HG02981 (cell line): Measurements from ENCODE around the gene CGB3.
"Not testable (repeated sequence)": the region's sequence is repeated elsewhere in the genome, so short reads cannot be mapped to it uniquely, and the experiment has no call there.

Experiments used
- ATAC-seq: cut with Tn5 transposase; IDR thresholded peaks from one replicate; pipeline ENCODE4 v1.9.1; 2021; ENCODE audit warnings: mild to moderate bottlenecking, moderate library complexity; ENCODE audit not compliant: unreplicated experiment

CGB3 gene

GRCh38 chr19:49024233-49024632 lies at the start of gene CGB3:
Gene CGB3 (minus strand): TSS chr19:49024333. CDS start chr19:49023971, 362 bp downstream.
- ATAC-seq = not testable (repeated sequence)

GRCh38 chr19:49071860-49072547 lies 47.9 kb upstream of the CGB3 start:
- no peak for ATAC-seq

DNA sequence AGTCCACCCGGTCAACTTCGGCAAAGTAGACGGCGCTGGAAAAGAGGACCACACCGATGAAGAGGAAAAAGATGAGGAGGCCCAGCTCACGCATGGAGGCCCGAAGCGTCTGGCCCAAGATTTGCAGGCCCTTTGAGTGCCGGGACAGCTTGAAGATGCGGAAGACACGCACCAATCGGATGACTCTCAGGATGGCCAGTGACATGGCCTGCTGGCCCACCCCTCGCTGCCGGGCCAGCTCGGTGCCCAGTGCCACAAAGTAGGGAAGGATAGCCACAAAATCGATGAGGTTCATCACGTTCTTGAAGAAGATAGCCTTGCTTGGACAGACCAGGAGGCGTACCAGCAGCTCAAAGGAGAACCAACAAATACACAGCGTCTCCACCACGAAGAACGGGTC lies 46.3 kb upstream of the CGB3 start:
- ATAC-seq = no peak

DNA sequence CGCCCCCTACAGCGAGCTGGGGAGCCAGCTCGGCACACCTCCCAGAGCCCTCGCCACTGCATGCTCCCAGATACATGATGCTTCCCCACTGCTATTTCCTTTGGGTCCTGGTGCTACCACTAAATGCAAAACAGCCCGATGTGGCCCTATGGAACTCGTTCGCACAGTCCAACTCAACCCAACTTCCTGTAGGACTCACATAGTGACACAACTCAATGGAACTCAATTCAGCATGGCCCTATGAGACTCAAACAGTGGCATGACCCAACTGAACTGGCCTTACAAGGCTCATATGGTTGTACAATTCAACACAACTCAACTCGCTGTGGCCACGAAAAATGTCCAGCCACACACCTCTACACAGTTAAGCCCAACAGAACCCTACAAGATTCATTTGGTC lies 44.9 kb upstream of the CGB3 start:
- no peak for ATAC-seq

GRCh38 chr19:49067554-49067953 lies 43.4 kb upstream of the CGB3 start:
- no peak for ATAC-seq

DNA sequence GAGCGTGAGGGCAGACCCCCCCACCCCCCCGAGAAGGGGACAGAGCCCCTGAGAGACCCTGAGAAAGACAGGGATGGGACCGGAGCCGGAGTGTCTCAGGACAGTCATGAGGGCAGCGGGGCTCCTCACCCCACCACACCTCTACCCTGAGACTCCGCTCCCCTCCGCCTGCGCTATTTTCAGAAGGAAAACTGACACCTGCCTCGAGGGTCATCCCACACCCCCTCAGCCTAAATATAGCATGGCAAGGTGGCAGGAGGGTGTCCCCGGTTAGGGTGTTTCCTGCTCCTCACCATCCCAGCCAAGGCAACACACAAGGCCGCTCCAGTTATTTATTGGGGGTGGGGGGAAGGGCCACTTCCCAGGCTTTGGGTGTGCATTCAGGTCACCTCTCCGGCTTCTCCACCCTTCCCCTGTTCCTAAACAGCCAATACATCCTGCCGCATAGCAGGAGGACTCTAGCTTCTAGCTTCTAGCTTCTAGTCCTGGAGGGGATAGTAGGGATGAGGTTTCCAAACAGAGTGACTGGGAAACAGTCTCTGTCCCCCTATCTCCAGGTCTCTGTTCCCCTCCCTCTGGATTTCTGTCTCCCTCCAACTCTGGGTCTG lies 41.9 kb upstream of the CGB3 start:
- ATAC-seq = no peak

GRCh38 chr19:49064768-49065611 lies 40.9 kb upstream of the CGB3 start, which contains the start of gene NTF4:
Gene NTF4 (minus strand): TSS chr19:49064818. CDS start chr19:49061997, 2,821 bp downstream.
- ATAC-seq = no peak

- ATAC-seq = no peak
Observed at GRCh38 chr19:49064029-49064629, 40.0 kb upstream of the CGB3 start.

DNA sequence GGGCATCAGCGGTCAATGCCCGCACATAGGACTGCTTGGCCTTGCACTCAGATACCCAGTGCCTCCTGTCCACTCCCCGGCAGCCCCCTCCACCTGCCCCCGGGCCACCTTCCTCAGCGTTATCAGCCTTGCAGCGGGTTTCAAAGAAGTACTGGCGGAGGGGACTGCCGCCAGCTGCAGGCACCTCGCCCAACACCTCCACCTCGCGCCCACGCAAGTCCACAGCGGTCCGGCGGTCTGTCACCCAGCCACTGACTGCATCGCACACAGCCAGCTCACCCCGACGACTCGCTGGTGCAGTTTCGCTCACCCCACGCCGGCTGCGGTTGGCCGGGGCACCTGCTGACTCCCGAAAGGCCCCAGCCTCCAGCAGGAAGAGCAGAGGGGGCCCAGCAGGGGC lies 37.3 kb upstream of the CGB3 start:
- no peak for ATAC-seq

- ATAC-seq = no peak
Observed at GRCh38 chr19:49061000-49061399, 36.9 kb upstream of the CGB3 start.

DNA sequence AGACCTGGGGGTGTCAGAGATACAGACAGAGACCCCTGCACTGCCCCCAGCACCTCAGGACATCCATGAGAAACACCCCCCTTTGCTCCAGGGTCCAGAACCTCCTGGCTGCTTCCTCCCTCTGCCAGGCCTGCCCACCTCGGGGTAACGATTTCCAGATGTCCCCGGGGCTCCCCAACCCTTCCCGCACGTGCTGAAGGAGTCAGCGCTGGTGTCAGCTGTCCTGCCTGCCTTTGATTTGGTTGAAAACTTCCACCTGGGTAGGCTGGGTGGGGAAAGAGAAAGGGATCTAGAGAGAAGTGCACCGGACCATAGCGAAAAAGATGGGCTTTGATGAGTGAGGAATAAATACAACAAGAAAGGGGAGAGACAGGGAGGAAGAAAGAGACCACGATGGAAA lies 34.9 kb upstream of the CGB3 start:
- ATAC-seq = no peak

DNA sequence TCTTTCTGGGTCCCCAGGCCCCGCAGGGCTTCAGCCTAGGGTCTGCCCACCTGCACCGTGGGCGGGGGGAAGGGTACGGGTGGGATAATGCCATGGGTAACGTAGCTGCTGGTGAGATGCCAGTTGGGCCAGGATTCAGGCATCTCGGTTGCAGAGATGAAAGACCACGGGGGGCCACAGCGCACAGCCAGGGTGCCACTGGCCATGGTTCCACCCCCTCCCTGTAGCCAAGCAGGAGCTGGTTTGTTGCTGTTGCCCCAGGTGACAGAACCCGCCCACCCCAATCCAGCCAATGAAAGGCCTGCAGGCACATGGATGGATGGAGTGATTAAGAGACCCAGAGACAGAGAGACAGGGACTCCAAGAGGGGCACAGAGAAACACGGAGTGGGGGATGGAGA lies 34.4 kb upstream of the CGB3 start:
- ATAC-seq = no peak

DNA sequence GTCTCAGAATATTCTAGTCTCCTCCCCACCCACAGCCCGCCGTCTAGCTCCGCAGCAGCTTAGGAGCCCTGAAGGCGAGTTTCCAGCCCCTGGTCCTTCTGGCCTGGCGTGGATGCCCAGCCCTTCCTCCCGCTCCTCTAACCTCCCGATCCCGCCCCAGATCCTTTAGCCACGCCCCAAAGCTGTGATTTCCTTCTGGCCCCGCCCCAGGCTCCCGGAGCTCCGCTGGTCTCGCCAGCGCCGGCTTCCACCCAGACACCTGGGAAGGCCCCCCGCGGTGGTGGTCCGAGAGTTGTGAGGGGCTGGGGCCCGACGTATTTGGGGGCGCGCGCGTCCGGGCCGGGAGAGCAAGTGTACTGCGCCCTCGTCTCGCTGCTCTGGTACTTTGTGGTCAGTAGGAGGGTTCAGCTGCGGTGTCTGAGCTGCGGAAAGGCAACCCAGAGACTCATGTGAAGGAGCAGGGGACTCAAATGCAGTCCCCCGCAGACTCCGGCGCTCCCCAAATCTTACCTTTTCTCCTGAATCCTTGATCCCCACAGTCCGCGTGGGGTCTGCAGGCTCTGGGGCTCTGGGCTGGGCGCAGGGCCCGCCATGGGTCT lies 33.6 kb upstream of the CGB3 start, which contains the start of gene CGB7:
Gene CGB7, minus strand, starts transcription at position 114 of the 599 bp plus-strand sequence. CDS start 2,374 bp downstream, outside the sequence.
- ATAC-seq = no peak

DNA sequence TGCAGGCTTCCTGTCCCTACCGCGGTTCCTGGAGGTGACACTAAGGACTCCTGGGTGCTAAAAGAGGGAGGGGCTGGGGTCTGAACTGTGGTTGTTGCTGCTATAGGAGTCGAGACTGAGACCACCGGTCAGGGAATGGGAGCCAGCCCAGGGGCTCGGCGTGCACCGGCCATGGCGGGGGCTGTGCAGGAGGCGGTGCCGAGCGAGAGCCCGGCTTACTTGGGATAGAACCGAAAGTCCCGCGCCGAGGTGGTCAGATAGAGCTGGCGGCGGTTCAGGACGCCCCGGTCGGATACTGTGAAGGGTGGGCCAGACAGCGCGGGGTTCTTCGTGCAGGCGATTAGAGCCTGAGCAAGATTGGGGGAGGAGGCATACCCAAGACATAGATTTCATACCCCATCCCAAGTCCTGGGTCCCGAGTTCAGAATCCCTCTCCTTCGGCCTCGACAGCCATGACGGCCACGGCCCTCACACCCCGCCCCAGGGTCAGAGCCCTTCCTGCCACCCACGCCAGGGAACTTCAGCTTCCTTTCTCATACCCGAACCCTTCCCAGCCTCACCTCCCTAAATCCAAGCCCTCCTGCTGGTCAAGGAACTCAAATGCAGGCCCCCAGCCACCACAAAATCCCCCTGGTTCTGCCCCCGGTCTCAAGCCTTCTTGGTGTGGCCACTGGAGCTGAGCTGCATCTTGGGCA lies 32.9 kb upstream of the CGB3 start:
- not testable (repeated sequence) for ATAC-seq

GRCh38 chr19:49056101-49056901 lies 32.2 kb upstream of the CGB3 start:
- no peak for ATAC-seq

- ATAC-seq = not testable (repeated sequence)
Observed at GRCh38 chr19:49050376-49051033, 26.4 kb upstream of the CGB3 start.

DNA sequence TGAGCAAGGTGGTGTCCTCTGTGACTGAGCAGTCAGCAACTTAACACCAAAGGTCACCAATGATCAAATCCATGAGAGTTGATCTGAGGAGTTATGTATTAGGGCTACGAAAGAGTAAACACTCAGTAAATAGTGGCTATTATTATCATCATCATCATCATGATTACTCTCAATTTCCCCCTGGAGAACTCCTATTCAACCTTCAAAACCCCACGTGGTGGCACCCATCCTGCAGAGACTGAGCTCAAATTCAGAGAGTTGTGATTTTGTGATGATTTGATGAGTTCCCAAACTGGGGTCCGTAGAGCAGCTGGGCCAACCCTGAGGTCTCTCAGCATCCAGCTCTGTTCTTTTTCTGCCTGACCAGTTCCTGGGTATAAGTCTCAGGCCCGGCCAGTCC lies 25.7 kb upstream of the CGB3 start:
- not testable (repeated sequence) for ATAC-seq

- ATAC-seq = not testable (repeated sequence)
Observed at GRCh38 chr19:49049011-49049410, 24.9 kb upstream of the CGB3 start, which contains the start of gene CGB8. Gene CGB8 (minus strand): TSS chr19:49049111. CDS start chr19:49048739, 372 bp downstream.

GRCh38 chr19:49043548-49043947 lies 19.4 kb upstream of the CGB3 start, which contains the start of gene CGB5:
Gene CGB5 (plus strand): TSS chr19:49043848. CDS start chr19:49044210, 362 bp downstream.
- not testable (repeated sequence) for ATAC-seq
